ENCODE measurements around the gene PHACTR1. TPM values are rescaled to one million over a fixed set of nuclear protein-coding genes. Genes with fewer than 3 reads are reported as not detected.

Gene PHACTR1
- polyA plus RNA-seq, 3 donors: 6.1 to 26.9 (median 7.6) TPM

- no peak for TF ChIP-seq CTCF (IDR thresholded peaks at IDR 0.05)
- no peak overlapping the region for H3K4me2 ChIP-seq (replicated peaks; ENCODE audit: extremely low read depth, low read length, poor library complexity, severe bottlenecking)
- H2AFZ ChIP-seq (ENCODE audit: insufficient read depth, low read depth, low read length, poor library complexity, severe bottlenecking): no peak overlapping the region
- peak overlapping the region in 1 of 7 donors; percentile 14 for H3K27ac Mint-ChIP-seq
- H3K79me2 ChIP-seq (ENCODE audit: insufficient read depth, low read length): no peaks in the 10 kb centered on the region
- no peak overlapping the region for H3K27ac ChIP-seq (ENCODE audit: low read depth in 1 of 2, low read length in 2 of 2)
- no peak for DNase-seq
- H3K4me1 Mint-ChIP-seq: peaks cover 3% of the 10 kb centered on the region
- peaks cover 0 to 15% (median 5%) of the 10 kb centered on the region in 7 donors for H3K9me3 Mint-ChIP-seq
- H3K9me3 ChIP-seq (replicated peaks in 1 of 2; ENCODE audit: control insufficient read depth in 1 of 2, insufficient read depth in 1 of 2, low read length in 2 of 2): peaks cover 0 to 7% of the 10 kb centered on the region in 2 donors
- no peaks in the 10 kb centered on the region for H4K20me1 ChIP-seq (ENCODE audit: insufficient read depth, low read length)
- no peak overlapping the region for H3K4me3 Mint-ChIP-seq
- no peaks in the 10 kb centered on the region for H3K36me3 ChIP-seq (replicated peaks in 1 of 2; ENCODE audit: control insufficient read depth in 1 of 2, insufficient read depth in 2 of 2, low read length in 2 of 2)
- peaks cover 33 to 45% of the 10 kb centered on the region in 2 donors for H3K27me3 ChIP-seq (ENCODE audit: control insufficient read depth in 2 of 2, insufficient read depth in 2 of 2, low read length in 2 of 2)
- intact Hi-C loops (cut with micrococcal nuclease): no loop called here
- no peaks in the 10 kb centered on the region for H3K4me1 ChIP-seq (ENCODE audit: control insufficient read depth in 1 of 2, insufficient read depth in 2 of 2, low read length in 2 of 2)
- H3K36me3 Mint-ChIP-seq: peaks cover 0 to 4% of the 10 kb centered on the region in 2 donors
- no peak overlapping the region for H3K4me3 ChIP-seq (replicated peaks in 1 of 3; ENCODE audit: low read depth in 2 of 3, low read length in 3 of 3)
- H3K9ac ChIP-seq (ENCODE audit: insufficient read depth, low read length, poor library complexity, severe bottlenecking): no peak overlapping the region
- WGBS (ENCODE audit: insufficient coverage): 46% methylated on average over 7 of the region's 10 CpGs
- H3K27me3 Mint-ChIP-seq (ENCODE audit: low read depth in 3 of 3): peaks cover 37 to 45% (median 41%) of the 10 kb centered on the region in 3 donors
These were observed 35.2 kb downstream of the PHACTR1 start for GRCh38 chr6:12751694-12752325.

GRCh38 chr6:12753036-12753435 lies 36.5 kb downstream of the PHACTR1 start:
- Mint-ChIP-seq H3K4me1 (peaks cover 3% of the 10 kb centered on the region), H3K27me3 (ENCODE audit: low read depth in 3 of 3) (peaks cover 28 to 34% (median 33%) of the 10 kb centered on the region in 3 donors), H3K36me3 (peaks cover 0 to 4% of the 10 kb centered on the region in 2 donors), H3K9me3 (peaks cover 0 to 12% (median 5%) of the 10 kb centered on the region in 7 donors), H3K27ac (no peak overlapping the region), H3K4me3 (no peak overlapping the region)
- H4K20me1 ChIP-seq (ENCODE audit: insufficient read depth, low read length): no peaks in the 10 kb centered on the region
- intact Hi-C loops (cut with micrococcal nuclease): no loop called here
- no peak overlapping the region for H3K4me3 ChIP-seq (replicated peaks in 1 of 3; ENCODE audit: low read depth in 2 of 3, low read length in 3 of 3)
- no peaks in the 10 kb centered on the region for H3K36me3 ChIP-seq (replicated peaks in 1 of 2; ENCODE audit: control insufficient read depth in 1 of 2, insufficient read depth in 2 of 2, low read length in 2 of 2)
- H3K79me2 ChIP-seq (ENCODE audit: insufficient read depth, low read length): no peaks in the 10 kb centered on the region
- H3K4me2 ChIP-seq (replicated peaks; ENCODE audit: extremely low read depth, low read length, poor library complexity, severe bottlenecking): no peak overlapping the region
- no peak overlapping the region for H2AFZ ChIP-seq (ENCODE audit: insufficient read depth, low read depth, low read length, poor library complexity, severe bottlenecking)
- H3K4me1 ChIP-seq (ENCODE audit: control insufficient read depth in 1 of 2, insufficient read depth in 2 of 2, low read length in 2 of 2): no peaks in the 10 kb centered on the region
- H3K27me3 ChIP-seq (ENCODE audit: control insufficient read depth in 2 of 2, insufficient read depth in 2 of 2, low read length in 2 of 2): peaks cover 26 to 40% of the 10 kb centered on the region in 2 donors
- no peak overlapping the region for H3K27ac ChIP-seq (ENCODE audit: low read depth in 1 of 2, low read length in 2 of 2)
- H3K9ac ChIP-seq (ENCODE audit: insufficient read depth, low read length, poor library complexity, severe bottlenecking): no peak overlapping the region
- DNase-seq: no peak
- no peak for TF ChIP-seq CTCF (IDR thresholded peaks at IDR 0.05)
- H3K9me3 ChIP-seq (replicated peaks in 1 of 2; ENCODE audit: control insufficient read depth in 1 of 2, insufficient read depth in 1 of 2, low read length in 2 of 2): peaks cover 0 to 7% of the 10 kb centered on the region in 2 donors
- WGBS (ENCODE audit: insufficient coverage): no CpG with 5 or more reads among the region's 2 CpGs

Data from CD14-positive monocyte (primary cell).